HUES48 (cell line): Measurements from ENCODE around the gene SLC47A2.
"Not testable (repeated sequence)": the region's sequence is repeated elsewhere in the genome, so short reads cannot be mapped to it uniquely, and the experiment has no call there.

Experiments
- H3K27ac ChIP-seq: one replicate; pipeline ENCODE4 v1.7.0; 2013; ENCODE audit warnings: low read depth, low read length, inconsistent platforms
- H3K27me3 ChIP-seq: 2 replicates; pipeline ENCODE4 v1.6.1; 2013; ENCODE audit warnings: mild to moderate bottlenecking, low read length; ENCODE audit not compliant: control insufficient read depth, insufficient read depth
- H3K36me3 ChIP-seq: 2 replicates; pipeline ENCODE4 v1.6.1; 2013; ENCODE audit warnings: low read length; ENCODE audit not compliant: control insufficient read depth, insufficient read depth
- H3K4me1 ChIP-seq: 2 replicates; pipeline ENCODE4 v1.6.1; 2013; ENCODE audit warnings: mild to moderate bottlenecking, low read length; ENCODE audit not compliant: control insufficient read depth, insufficient read depth
- H3K4me3 ChIP-seq: 2 replicates; pipeline ENCODE4 v1.5.1; 2013; ENCODE audit warnings: mild to moderate bottlenecking, low read depth, low read length
- H3K9ac ChIP-seq: 2 replicates; pipeline ENCODE4 v1.6.1; 2013; ENCODE audit warnings: mild to moderate bottlenecking, low read depth, low read length, moderate library complexity
- H3K9me3 ChIP-seq: 2 replicates; pipeline ENCODE4 v1.6.1; 2013; ENCODE audit warnings: low read length; ENCODE audit not compliant: control insufficient read depth, insufficient read depth

Gene SLC47A2

GRCh38 chr17:19676896-19677295 lies 39.5 kb downstream of the SLC47A2 start:
- Histone ChIP-seq H3K36me3 (peaks cover 67% of the 10 kb centered on the region), H3K27me3 (no peaks in the 10 kb centered on the region), H3K4me3 (no peak overlapping the region), H3K9ac (no peak overlapping the region), H3K27ac (no peak overlapping the region), H3K9me3 (peaks cover 43% of the 10 kb centered on the region), H3K4me1 (no peaks in the 10 kb centered on the region)

- H3K4me3 ChIP-seq = no peak overlapping the region
- H3K36me3 ChIP-seq = peaks cover 75% of the 10 kb centered on the region
- no peak overlapping the region for H3K27ac ChIP-seq
- no peaks in the 10 kb centered on the region for H3K4me1 ChIP-seq
- peaks cover 33% of the 10 kb centered on the region for H3K9me3 ChIP-seq
- H3K9ac ChIP-seq = no peak overlapping the region
- no peaks in the 10 kb centered on the region for H3K27me3 ChIP-seq
Measured at GRCh38 chr17:19673623-19674022, 42.8 kb downstream of the SLC47A2 start.

- H3K4me3 ChIP-seq = no peak overlapping the region
- no peak overlapping the region for H3K27ac ChIP-seq
- H3K9me3 ChIP-seq = peaks cover 19% of the 10 kb centered on the region
- no peaks in the 10 kb centered on the region for H3K27me3 ChIP-seq
- H3K36me3 ChIP-seq = peaks cover 69% of the 10 kb centered on the region
- H3K4me1 ChIP-seq = no peaks in the 10 kb centered on the region
- no peak overlapping the region for H3K9ac ChIP-seq
Measured at GRCh38 chr17:19672009-19672750, 44.2 kb downstream of the SLC47A2 start.

GRCh38 chr17:19671433-19671832 lies 45.0 kb downstream of the SLC47A2 start:
- Histone ChIP-seq H3K4me3 (no peak overlapping the region), H3K27ac (no peak overlapping the region), H3K9ac (no peak overlapping the region), H3K9me3 (peaks cover 11% of the 10 kb centered on the region), H3K27me3 (no peaks in the 10 kb centered on the region), H3K36me3 (peaks cover 65% of the 10 kb centered on the region), H3K4me1 (no peaks in the 10 kb centered on the region)

- Histone ChIP-seq H3K9ac (no peak overlapping the region), H3K4me1 (no peaks in the 10 kb centered on the region), H3K36me3 (peaks cover 65% of the 10 kb centered on the region), H3K4me3 (no peak overlapping the region), H3K27me3 (no peaks in the 10 kb centered on the region), H3K27ac (no peak overlapping the region), H3K9me3 (peaks cover 7% of the 10 kb centered on the region)
Measured at GRCh38 chr17:19670908-19671307, 45.5 kb downstream of the SLC47A2 start.

- not testable (repeated sequence) for H3K27me3 ChIP-seq, H3K27ac ChIP-seq, H3K9me3 ChIP-seq, H3K9ac ChIP-seq, H3K4me3 ChIP-seq, H3K4me1 ChIP-seq
- H3K36me3 ChIP-seq = peaks cover 65% of the 10 kb centered on the region
Measured at GRCh38 chr17:19669680-19670079, 46.7 kb downstream of the SLC47A2 start.

- Histone ChIP-seq H3K9me3 (no peaks in the 10 kb centered on the region), H3K27ac (no peak overlapping the region), H3K9ac (no peak overlapping the region), H3K36me3 (peaks cover 73% of the 10 kb centered on the region), H3K4me1 (peaks cover 13% of the 10 kb centered on the region), H3K4me3 (no peak overlapping the region), H3K27me3 (no peaks in the 10 kb centered on the region)
Measured at GRCh38 chr17:19664821-19665181, 51.6 kb downstream of the SLC47A2 start.

- Histone ChIP-seq H3K4me1 (peaks cover 13% of the 10 kb centered on the region), H3K27me3 (no peaks in the 10 kb centered on the region), H3K9me3 (no peaks in the 10 kb centered on the region), H3K9ac (no peak overlapping the region), H3K27ac (no peak overlapping the region), H3K4me3 (no peak overlapping the region), H3K36me3 (peaks cover 74% of the 10 kb centered on the region)
Measured at GRCh38 chr17:19664136-19664820, 52.1 kb downstream of the SLC47A2 start.

- no peak overlapping the region for H3K9ac ChIP-seq
- H3K4me3 ChIP-seq = no peak overlapping the region
- H3K4me1 ChIP-seq = peaks cover 13% of the 10 kb centered on the region
- H3K9me3 ChIP-seq = no peaks in the 10 kb centered on the region
- H3K36me3 ChIP-seq = peaks cover 77% of the 10 kb centered on the region
- H3K27ac ChIP-seq = no peak overlapping the region
- no peaks in the 10 kb centered on the region for H3K27me3 ChIP-seq
Measured at GRCh38 chr17:19663097-19663496, 53.3 kb downstream of the SLC47A2 start.

- H3K36me3 ChIP-seq = peaks cover 85% of the 10 kb centered on the region
- no peak overlapping the region for H3K9ac ChIP-seq
- no peaks in the 10 kb centered on the region for H3K9me3 ChIP-seq
- H3K4me1 ChIP-seq = peaks cover 13% of the 10 kb centered on the region
- no peaks in the 10 kb centered on the region for H3K27me3 ChIP-seq
- H3K4me3 ChIP-seq = no peak overlapping the region
- H3K27ac ChIP-seq = no peak overlapping the region
Measured at GRCh38 chr17:19661121-19661520, 55.3 kb downstream of the SLC47A2 start.

- Histone ChIP-seq H3K9me3 (no peaks in the 10 kb centered on the region; the same call in 1 of the 2 replicates), H3K27ac (no peak overlapping the region), H3K4me1 (peaks cover 13% of the 10 kb centered on the region), H3K9ac (no peak overlapping the region), H3K27me3 (no peaks in the 10 kb centered on the region), H3K4me3 (no peak overlapping the region), H3K36me3 (peaks cover 85% of the 10 kb centered on the region)
Measured at GRCh38 chr17:19660219-19660870, 56.0 kb downstream of the SLC47A2 start.
